Stimulated activated CD4-positive, alpha-beta T cell treated with anti-CD3 and anti-CD28 coated beads, TNF-alpha, amount 100 ng/mL, for 24 hours (primary cell): ENCODE measurements around the gene MUC15.

Source experiments
- DNase-seq, 3 experiments: peaks; one replicate each; pipeline ENCODE4 v3.0.0-alpha.2; 2020; ENCODE audit warnings: low read depth in 3 of 3

Gene MUC15

GRCh38 chr11:26573896-26574295, 1.8 kb upstream of the MUC15 start:
- DNase-seq: no peak

GRCh38 chr11:26572770-26573402, 823 bp upstream of the MUC15 start:
- DNase-seq: no peak

GRCh38 chr11:26569646-26570045, 2.4 kb downstream of the MUC15 start:
- DNase-seq: no peak

- DNase-seq: no peak
These were observed 13.9 kb downstream of the MUC15 start for GRCh38 chr11:26558190-26558589.

GRCh38 chr11:26557666-26558065, 14.4 kb downstream of the MUC15 start:
- no peak for DNase-seq

- no peak for DNase-seq
These were observed 15.5 kb downstream of the MUC15 start for GRCh38 chr11:26556582-26556981.

- DNase-seq: no peak
These were observed 17.6 kb downstream of the MUC15 start for GRCh38 chr11:26554455-26554854.

GRCh38 chr11:26553182-26553581, 18.9 kb downstream of the MUC15 start:
- DNase-seq: no peak

- DNase-seq: no peak
These were observed 20.8 kb downstream of the MUC15 start for GRCh38 chr11:26551186-26551801.

- DNase-seq: no peak
These were observed 22.0 kb downstream of the MUC15 start for GRCh38 chr11:26550022-26550421.

GRCh38 chr11:26549176-26549575, 22.9 kb downstream of the MUC15 start:
- DNase-seq: no peak

GRCh38 chr11:26541870-26542269, 30.2 kb downstream of the MUC15 start:
- no peak for DNase-seq

GRCh38 chr11:26539517-26539916, 32.5 kb downstream of the MUC15 start:
- no peak for DNase-seq

GRCh38 chr11:26537341-26537740, 34.7 kb downstream of the MUC15 start:
- DNase-seq: no peak

GRCh38 chr11:26527685-26528084, 44.4 kb downstream of the MUC15 start:
- no peak for DNase-seq

GRCh38 chr11:26522912-26523610, 49.0 kb downstream of the MUC15 start:
- no peak for DNase-seq

- DNase-seq: no peak
These were observed 52.6 kb downstream of the MUC15 start for GRCh38 chr11:26519469-26519868.

GRCh38 chr11:26512196-26512595, 59.9 kb downstream of the MUC15 start:
- DNase-seq: no peak

GRCh38 chr11:26510756-26511155, 61.3 kb downstream of the MUC15 start:
- no peak for DNase-seq

- no peak for DNase-seq
These were observed 61.9 kb downstream of the MUC15 start for GRCh38 chr11:26510164-26510563.
